Measurements from ENCODE around the gene HDGFL3.

The HDGFL3 gene

GRCh38 chr15:83207660-83208366 is at the start of gene HDGFL3 (continued):
- TF ChIP-seq ELK4 (IDR thresholded peaks at IDR 0.05; ENCODE audit: borderline replicate concordance, low read depth, low read length) (no peak), ZNF37A (tag by site-specific recombination; IDR thresholded peaks at IDR 0.05) (no peak), ZNF670 (tag by site-specific recombination; IDR thresholded peaks at IDR 0.05; ENCODE audit: low read depth) (no peak), SP2 (tag by site-specific recombination; IDR thresholded peaks at IDR 0.05) (peak; percentile 57), GLIS2 (tag by site-specific recombination; IDR thresholded peaks at IDR 0.05) (peak; percentile 100), ZNF621 (tag by site-specific recombination; IDR thresholded peaks at IDR 0.05) (no peak), ZBTB26 (tag by site-specific recombination; optimal IDR thresholded peaks at IDR 0.05) (peak; percentile 58), ZNF416 (tag by site-specific recombination; IDR thresholded peaks at IDR 0.05) (no peak), GLIS1 (tag by site-specific recombination; IDR thresholded peaks at IDR 0.05) (peak; percentile 93), ZXDB (tag by site-specific recombination; IDR thresholded peaks at IDR 0.05) (peak; percentile 49; the same call in 1 of the 2 replicates), ZFP37 (tag by site-specific recombination; IDR thresholded peaks at IDR 0.05) (no peak), PRDM2 (tag by site-specific recombination; IDR thresholded peaks at IDR 0.05; ENCODE audit: borderline replicate concordance) (no peak), RBAK (tag by site-specific recombination; IDR thresholded peaks at IDR 0.05) (no peak), MEIS1 (CRISPR knock-in tag; IDR thresholded peaks at IDR 0.05; ENCODE audit: borderline replicate concordance) (no peak), PRDM10 (tag by site-specific recombination; IDR thresholded peaks at IDR 0.05) (peak; percentile 46; the same call in 1 of the 2 replicates), ZNF747 (tag by site-specific recombination; IDR thresholded peaks at IDR 0.05) (no peak), ZNF501 (tag by site-specific recombination; IDR thresholded peaks at IDR 0.05) (peak; percentile 70; the same call in 1 of the 2 replicates), PBX3 (CRISPR knock-in tag; IDR thresholded peaks at IDR 0.05) (no peak), ZFHX2 (tag by site-specific recombination; conservative IDR thresholded peaks at IDR 0.05) (peak; percentile 95)
